ENCODE measurements around the gene ADAMTS15.

DNA sequence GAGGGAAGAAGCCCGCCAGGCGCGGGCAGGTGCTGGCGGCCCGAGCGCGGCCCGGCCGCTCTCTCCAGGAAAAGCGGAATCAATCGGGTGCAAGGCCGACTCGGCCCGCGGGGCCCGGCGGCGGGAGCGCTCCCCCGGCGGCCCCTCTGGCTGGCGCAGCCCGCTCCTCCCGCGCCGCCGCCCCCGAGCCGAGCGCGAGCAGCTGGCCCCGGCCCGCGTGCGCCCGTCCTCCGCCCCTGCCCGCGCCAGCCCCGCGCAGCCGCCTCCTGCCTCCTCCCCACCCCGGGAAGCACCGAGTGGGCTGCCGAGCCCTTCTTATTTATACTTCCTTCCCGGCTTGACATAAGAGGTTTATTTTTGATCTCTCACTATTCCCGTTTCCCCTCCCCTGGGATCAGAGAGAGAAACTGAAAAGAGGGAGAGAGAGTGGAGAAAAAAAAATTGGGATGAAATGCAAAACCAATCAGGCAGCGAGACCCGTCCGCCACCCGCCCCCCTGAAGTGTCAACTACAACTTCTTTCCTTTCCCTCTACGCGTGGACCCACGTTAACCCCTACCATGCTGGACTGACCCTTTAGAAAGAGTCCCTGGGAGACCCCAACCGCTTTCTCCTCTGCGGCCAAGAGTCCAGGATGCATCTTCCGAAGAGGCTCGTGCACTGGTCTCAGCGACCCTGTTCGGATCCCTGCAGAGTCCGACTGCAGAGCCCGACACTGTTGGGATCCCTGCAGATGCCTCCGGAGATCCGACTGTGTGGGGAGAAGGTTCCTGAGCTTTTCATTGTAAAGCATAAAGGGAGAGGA lies 19.9 kb upstream of the ADAMTS15 start, which contains the start of gene ADAMTS8:
- no peak for TF ChIP-seq POLR2A (IDR thresholded peaks at IDR 0.05)
- TF ChIP-seq, protein P1, sequence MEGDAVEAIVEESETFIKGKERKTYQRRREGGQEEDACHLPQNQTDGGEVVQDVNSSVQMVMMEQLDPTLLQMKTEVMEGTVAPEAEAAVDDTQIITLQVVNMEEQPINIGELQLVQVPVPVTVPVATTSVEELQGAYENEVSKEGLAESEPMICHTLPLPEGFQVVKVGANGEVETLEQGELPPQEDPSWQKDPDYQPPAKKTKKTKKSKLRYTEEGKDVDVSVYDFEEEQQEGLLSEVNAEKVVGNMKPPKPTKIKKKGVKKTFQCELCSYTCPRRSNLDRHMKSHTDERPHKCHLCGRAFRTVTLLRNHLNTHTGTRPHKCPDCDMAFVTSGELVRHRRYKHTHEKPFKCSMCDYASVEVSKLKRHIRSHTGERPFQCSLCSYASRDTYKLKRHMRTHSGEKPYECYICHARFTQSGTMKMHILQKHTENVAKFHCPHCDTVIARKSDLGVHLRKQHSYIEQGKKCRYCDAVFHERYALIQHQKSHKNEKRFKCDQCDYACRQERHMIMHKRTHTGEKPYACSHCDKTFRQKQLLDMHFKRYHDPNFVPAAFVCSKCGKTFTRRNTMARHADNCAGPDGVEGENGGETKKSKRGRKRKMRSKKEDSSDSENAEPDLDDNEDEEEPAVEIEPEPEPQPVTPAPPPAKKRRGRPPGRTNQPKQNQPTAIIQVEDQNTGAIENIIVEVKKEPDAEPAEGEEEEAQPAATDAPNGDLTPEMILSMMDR (IDR thresholded peaks at IDR 0.05) = no peak

Data from sigmoid colon (tissue), 3 donors.